ENCODE data around the gene TBC1D9. TPM values are rescaled to one million over a fixed set of nuclear protein-coding genes. Genes with fewer than 3 reads are reported as not detected.

Gene TBC1D9
- total and polyA plus RNA-seq, 8 donors: 4.9 to 38.2 (median 12.2) TPM

- 52 to 65% (median 58%) methylated on average over 4 of the region's 4 CpGs for WGBS, 5 donors
- peaks cover 0 to 9% (median 0%) of the 10 kb centered on the region in 4 donors for H3K4me1 ChIP-seq
- H3K4me3 ChIP-seq: no peak overlapping the region
- no peak for TF ChIP-seq POLR2AphosphoS5 (IDR thresholded peaks at IDR 0.05)
- TF ChIP-seq, protein P1, sequence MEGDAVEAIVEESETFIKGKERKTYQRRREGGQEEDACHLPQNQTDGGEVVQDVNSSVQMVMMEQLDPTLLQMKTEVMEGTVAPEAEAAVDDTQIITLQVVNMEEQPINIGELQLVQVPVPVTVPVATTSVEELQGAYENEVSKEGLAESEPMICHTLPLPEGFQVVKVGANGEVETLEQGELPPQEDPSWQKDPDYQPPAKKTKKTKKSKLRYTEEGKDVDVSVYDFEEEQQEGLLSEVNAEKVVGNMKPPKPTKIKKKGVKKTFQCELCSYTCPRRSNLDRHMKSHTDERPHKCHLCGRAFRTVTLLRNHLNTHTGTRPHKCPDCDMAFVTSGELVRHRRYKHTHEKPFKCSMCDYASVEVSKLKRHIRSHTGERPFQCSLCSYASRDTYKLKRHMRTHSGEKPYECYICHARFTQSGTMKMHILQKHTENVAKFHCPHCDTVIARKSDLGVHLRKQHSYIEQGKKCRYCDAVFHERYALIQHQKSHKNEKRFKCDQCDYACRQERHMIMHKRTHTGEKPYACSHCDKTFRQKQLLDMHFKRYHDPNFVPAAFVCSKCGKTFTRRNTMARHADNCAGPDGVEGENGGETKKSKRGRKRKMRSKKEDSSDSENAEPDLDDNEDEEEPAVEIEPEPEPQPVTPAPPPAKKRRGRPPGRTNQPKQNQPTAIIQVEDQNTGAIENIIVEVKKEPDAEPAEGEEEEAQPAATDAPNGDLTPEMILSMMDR (IDR thresholded peaks at IDR 0.05): no peak
- no peak for TF ChIP-seq EP300 (IDR thresholded peaks at IDR 0.05)
- TF ChIP-seq POLR2A (IDR thresholded peaks at IDR 0.05): no peak
- peak in 1 of 2 donors; percentile 52 for DNase-seq
- no peaks in the 10 kb centered on the region for H3K27me3 ChIP-seq
- no peak overlapping the region for H3K27ac ChIP-seq
- H3K9me3 ChIP-seq: no peaks in the 10 kb centered on the region
- intact Hi-C loops (cut with DNase I; ENCODE audit: low total_unique reads): no loop called here
- H3K36me3 ChIP-seq: no peaks in the 10 kb centered on the region
Measured at GRCh38 chr4:140711910-140712309, 44.3 kb downstream of the TBC1D9 start.

DNA sequence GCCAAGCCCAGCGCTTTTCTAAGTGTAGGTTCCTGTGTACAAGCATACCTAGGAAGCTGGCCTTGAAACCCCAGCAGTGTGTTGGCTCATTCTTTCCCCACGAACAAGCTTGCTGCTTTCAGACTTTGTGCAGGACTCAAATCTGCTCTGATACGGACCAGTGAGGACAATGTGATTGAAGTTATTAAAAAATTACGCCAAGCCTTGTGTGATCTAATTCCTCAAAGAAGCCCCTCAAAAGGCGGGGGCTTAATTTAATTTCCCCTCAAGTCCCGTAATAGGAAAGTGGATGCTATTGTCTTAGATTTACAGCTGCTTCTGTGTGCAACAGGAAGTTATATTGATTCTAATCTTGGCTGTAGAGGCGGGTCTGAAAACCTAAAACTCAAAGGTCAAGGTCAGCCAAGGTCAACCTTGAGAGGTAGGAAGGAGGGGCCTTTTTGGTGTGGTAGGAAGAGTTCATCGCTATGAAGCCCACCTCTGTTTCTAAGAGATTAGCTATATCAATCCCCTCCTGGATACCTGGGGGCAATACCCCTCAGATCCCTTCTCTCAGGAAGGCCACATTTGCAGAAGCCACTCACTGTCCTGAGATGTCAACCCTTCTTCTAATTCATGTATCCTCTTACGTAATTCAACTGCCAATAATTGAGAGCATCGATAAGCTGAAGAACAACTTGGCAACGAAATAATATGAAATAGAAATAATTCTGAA lies 45.1 kb downstream of the TBC1D9 start:
- no peak for TF ChIP-seq EP300 (IDR thresholded peaks at IDR 0.05)
- TF ChIP-seq POLR2AphosphoS5 (IDR thresholded peaks at IDR 0.05): no peak
- TF ChIP-seq, protein P1 (IDR thresholded peaks at IDR 0.05): no peak
- TF ChIP-seq POLR2A (IDR thresholded peaks at IDR 0.05): no peak
- intact Hi-C loops (cut with DNase I; ENCODE audit: low total_unique reads): no loop called here
- H3K27ac ChIP-seq: no peak overlapping the region
- WGBS, 5 donors: 66 to 72% (median 71%) methylated on average over 11 of the region's 11 CpGs
- H3K36me3 ChIP-seq: no peaks in the 10 kb centered on the region
- H3K9me3 ChIP-seq: no peaks in the 10 kb centered on the region
- peaks cover 0 to 9% (median 0%) of the 10 kb centered on the region in 4 donors for H3K4me1 ChIP-seq
- H3K4me3 ChIP-seq: no peak overlapping the region
- no peak for DNase-seq
- H3K27me3 ChIP-seq: no peaks in the 10 kb centered on the region

- H3K9me3 ChIP-seq: no peaks in the 10 kb centered on the region
- 92 to 100% (median 95%) methylated on average over 1 of the region's 1 CpG for WGBS, 5 donors
- DNase-seq: no peak
- peaks cover 0 to 19% (median 3%) of the 10 kb centered on the region in 4 donors for H3K4me1 ChIP-seq
- no peaks in the 10 kb centered on the region for H3K27me3 ChIP-seq
- intact Hi-C loops (cut with DNase I; ENCODE audit: low total_unique reads): no loop called here
- no peak overlapping the region for H3K4me3 ChIP-seq
- no peaks in the 10 kb centered on the region for H3K36me3 ChIP-seq
- H3K27ac ChIP-seq: no peak overlapping the region
- TF ChIP-seq POLR2A (IDR thresholded peaks at IDR 0.05): no peak
- no peak for TF ChIP-seq EP300 (IDR thresholded peaks at IDR 0.05)
- no peak for TF ChIP-seq POLR2AphosphoS5 (IDR thresholded peaks at IDR 0.05)
- TF ChIP-seq, protein P1 (IDR thresholded peaks at IDR 0.05): no peak
Measured at GRCh38 chr4:140707325-140707724, 48.9 kb downstream of the TBC1D9 start.

DNA sequence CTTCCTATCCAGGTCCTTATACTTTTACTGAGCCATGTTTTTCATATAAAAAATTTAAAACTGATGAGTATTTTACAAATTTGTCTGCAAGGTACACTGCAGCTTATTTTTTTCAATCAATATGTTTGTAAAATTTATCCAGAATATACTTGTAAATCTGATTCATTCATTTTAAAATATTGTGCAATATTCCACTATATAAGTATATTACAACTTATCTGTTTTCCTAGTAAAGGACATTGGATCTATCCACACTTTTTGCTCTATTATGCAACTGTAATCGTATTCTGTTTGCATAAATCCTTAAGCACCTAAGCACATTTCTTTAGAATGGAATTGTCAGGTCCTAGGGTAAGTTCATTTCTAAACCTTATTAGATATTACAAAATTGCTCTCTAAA lies 49.5 kb downstream of the TBC1D9 start:
- WGBS, 5 donors: 78 to 91% (median 86%) methylated on average over 1 of the region's 1 CpG
- no peak for TF ChIP-seq POLR2A (IDR thresholded peaks at IDR 0.05)
- TF ChIP-seq, protein P1 (IDR thresholded peaks at IDR 0.05): no peak
- TF ChIP-seq POLR2AphosphoS5 (IDR thresholded peaks at IDR 0.05): no peak
- TF ChIP-seq EP300 (IDR thresholded peaks at IDR 0.05): no peak

More for the DNA sequence above, 49.5 kb downstream of the TBC1D9 start:
- intact Hi-C loops (cut with DNase I; ENCODE audit: low total_unique reads): no loop called here
- H3K4me1 ChIP-seq: peaks cover 0 to 19% (median 3%) of the 10 kb centered on the region in 4 donors
- no peaks in the 10 kb centered on the region for H3K27me3 ChIP-seq
- no peak overlapping the region for H3K4me3 ChIP-seq
- H3K9me3 ChIP-seq: no peaks in the 10 kb centered on the region
- DNase-seq: no peak
- no peaks in the 10 kb centered on the region for H3K36me3 ChIP-seq
- H3K27ac ChIP-seq: no peak overlapping the region
